Lower lobe of right lung (tissue), 2 donors: ENCODE data around the gene SIGMAR1. TPM values are rescaled to one million over a fixed set of nuclear protein-coding genes. Genes with fewer than 3 reads are reported as not detected.

Experiments used
- ATAC-seq, 2 donors: fragments of 200-7000 bp; cut with Tn5 transposase; one replicate each; pipeline ENCODE4 v1.9.1; 2020 to 2022; ENCODE audit warnings: mild to moderate bottlenecking in 2 of 2, moderate library complexity in 2 of 2
- DNase-seq: peaks from one replicate; pipeline ENCODE4 v3.0.0-alpha.2; 2020
- H3K27ac ChIP-seq: fragments of 200-600 bp; one replicate; pipeline ENCODE4 v1.8.0; 2022
- H3K27me3 ChIP-seq: fragments of 200-600 bp; one replicate; pipeline ENCODE4 v1.8.0; 2022; ENCODE audit warnings: low read depth
- H3K36me3 ChIP-seq: fragments of 200-600 bp; one replicate; pipeline ENCODE4 v1.8.0; 2022; ENCODE audit warnings: mild to moderate bottlenecking
- H3K4me1 ChIP-seq: fragments of 200-600 bp; one replicate; pipeline ENCODE4 v1.8.0; 2022
- H3K4me3 ChIP-seq: fragments of 200-600 bp; one replicate; pipeline ENCODE4 v1.8.0; 2022; ENCODE audit warnings: mild to moderate bottlenecking
- H3K9me3 ChIP-seq: fragments of 200-600 bp; one replicate; pipeline ENCODE4 v1.8.0; 2022
- CTCF ChIP-seq: fragments of 200-600 bp; IDR thresholded peaks from one replicate; pipeline ENCODE4 v1.8.0; 2022; ENCODE audit warnings: antibody characterized with exemption, mild to moderate bottlenecking
- intact Hi-C: fragments of 100-400 bp; cut with DNase I; formaldehyde crosslinking; loops from one replicate; pipeline ENCODE4 v1.11.0; 2022
- total RNA-seq: library from RNA; stranded (reverse); fragmentation: NEBNext Ultra II Directional; extraction: Animal tissue kit (Norgen Biotek cat#: 25700); gene quantifications from one replicate; pipeline ENCODE4 v1.2.1, GENCODE V29; 2021
- donor health status: DM: no; HTN: yes; CAD: no; lungs with severe emphysema.

The SIGMAR1 gene
- total RNA-seq, 1 donor from 2014 or later = 35.0 TPM

DNA sequence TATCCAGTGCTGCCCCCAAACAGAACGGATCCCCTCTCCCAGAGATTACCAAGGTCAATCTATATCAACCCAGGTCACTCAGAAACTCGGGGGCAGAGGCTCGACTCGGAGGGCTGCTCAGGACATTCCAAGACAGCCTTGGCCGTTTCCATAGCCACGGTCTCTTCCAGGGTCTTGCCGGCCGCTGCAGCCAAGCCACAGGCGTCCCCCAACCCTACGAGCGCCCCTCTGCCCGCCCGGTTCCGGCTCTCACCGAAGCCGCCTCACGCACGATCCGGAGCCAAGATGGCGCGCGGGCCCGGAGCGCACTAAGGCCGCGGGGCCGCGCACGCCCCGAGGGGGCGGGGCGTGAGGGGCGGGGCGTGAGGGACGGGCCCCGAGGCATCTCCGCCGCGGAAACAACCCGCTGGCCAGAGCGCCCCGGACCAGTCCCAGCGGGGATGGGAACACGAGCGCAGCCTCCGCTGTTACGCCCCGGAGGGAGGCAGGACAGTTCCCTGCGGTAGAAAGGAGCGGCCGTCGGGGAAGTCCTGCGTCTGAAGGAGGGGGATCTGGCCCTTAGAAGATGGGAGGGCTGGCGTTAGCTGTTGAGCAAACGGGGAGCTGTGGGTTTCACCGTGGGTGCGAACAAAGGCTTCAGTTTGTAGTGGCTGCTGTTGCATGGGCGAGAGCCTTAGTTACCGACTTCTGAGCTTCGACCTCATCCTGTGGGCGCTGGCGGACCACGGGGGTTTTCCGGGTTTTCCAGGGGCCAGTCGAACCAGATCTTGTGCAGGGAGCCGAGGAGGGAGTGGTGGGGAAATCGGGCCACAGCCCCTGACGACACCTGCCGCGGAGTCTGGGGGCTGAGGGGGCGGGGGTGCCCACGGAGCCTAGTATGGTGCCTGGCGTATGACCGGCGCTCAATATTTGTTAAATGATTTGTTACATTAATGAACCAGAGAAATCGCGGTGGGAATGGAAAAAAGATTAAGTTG, 25.5 kb downstream of the SIGMAR1 start, which contains the start of gene RPP25L:
TSS of gene RPP25L (minus strand) at position 287 of the 977 bp plus-strand sequence. CDS start 801 bp downstream, outside the sequence.
- peak within 1 kb of the TSS; percentile 78 for H3K4me3 ChIP-seq
- TF ChIP-seq CTCF = no peak
- no peaks in the 10 kb centered on the region for H3K9me3 ChIP-seq
- H3K36me3 ChIP-seq = peaks cover 36% of the 10 kb centered on the region
- peak; percentile 90 for DNase-seq
- intact Hi-C loops = no loop called here
- H3K27ac ChIP-seq = peak within 1 kb of the TSS; percentile 89
- H3K4me1 ChIP-seq = peaks cover 21% of the 10 kb centered on the region
- no peaks in the 10 kb centered on the region for H3K27me3 ChIP-seq
- ATAC-seq = peak; percentile 97 to 99

GRCh38 chr9:34611251-34611810, 26.3 kb downstream of the SIGMAR1 start:
- peak; percentile 45 for DNase-seq
- peak; percentile 25 to 28 for ATAC-seq
- Histone ChIP-seq H3K27me3 (no peaks in the 10 kb centered on the region), H3K36me3 (peaks cover 28% of the 10 kb centered on the region), H3K4me1 (peaks cover 21% of the 10 kb centered on the region), H3K9me3 (no peaks in the 10 kb centered on the region), H3K4me3 (peak overlapping the region; percentile 78), H3K27ac (peak overlapping the region; percentile 89)
- intact Hi-C loops = no loop called here
- no peak for TF ChIP-seq CTCF

- intact Hi-C loops = no loop called here
- DNase-seq (peak; percentile 46), ATAC-seq (no peak)
- H3K4me3 ChIP-seq = peak overlapping the region; percentile 78
- no peaks in the 10 kb centered on the region for H3K27me3 ChIP-seq
- peaks cover 21% of the 10 kb centered on the region for H3K36me3 ChIP-seq
- TF ChIP-seq CTCF = no peak
- no peaks in the 10 kb centered on the region for H3K9me3 ChIP-seq
- peaks cover 21% of the 10 kb centered on the region for H3K4me1 ChIP-seq
- H3K27ac ChIP-seq = no peak overlapping the region
Observed at GRCh38 chr9:34610434-34611206, 27.0 kb downstream of the SIGMAR1 start.

- Histone ChIP-seq H3K4me3 (no peak overlapping the region), H3K9me3 (no peaks in the 10 kb centered on the region), H3K27ac (no peak overlapping the region), H3K27me3 (no peaks in the 10 kb centered on the region), H3K4me1 (peaks cover 12% of the 10 kb centered on the region), H3K36me3 (no peaks in the 10 kb centered on the region)
- intact Hi-C loops = loop anchor here (10.0 kb wide), 1 partner anchor 63 kb away; no protein-coding TSS in a partner anchor
- no peak for DNase-seq
- no peak for ATAC-seq
- no peak for TF ChIP-seq CTCF
Observed at GRCh38 chr9:34607331-34607730, 30.3 kb downstream of the SIGMAR1 start.

DNA sequence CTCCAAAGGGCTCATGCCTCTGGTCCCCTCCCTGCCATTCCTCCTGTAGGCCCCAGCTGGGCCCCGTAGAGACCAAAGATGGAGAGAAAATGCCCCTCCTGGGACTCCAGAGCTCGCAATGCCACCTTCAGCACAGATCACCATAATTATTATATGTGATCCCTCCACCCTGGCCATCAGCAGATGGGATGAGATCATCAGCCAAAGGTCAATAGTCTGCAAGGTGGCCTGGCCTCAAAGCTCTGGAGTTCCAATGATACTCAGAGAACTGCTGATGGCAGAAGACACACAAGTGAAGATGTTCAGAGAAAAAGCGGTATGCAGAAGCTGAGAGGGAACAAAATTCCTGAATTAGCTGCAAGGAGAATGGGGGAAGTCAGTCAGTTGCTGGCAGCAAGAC, 30.7 kb downstream of the SIGMAR1 start:
- intact Hi-C loops = loop anchor here (10.0 kb wide), 1 partner anchor 62 kb away; no protein-coding TSS in a partner anchor
- no peak for TF ChIP-seq CTCF
- no peak overlapping the region for H3K27ac ChIP-seq
- DNase-seq = no peak
- no peak for ATAC-seq
- H3K9me3 ChIP-seq = no peaks in the 10 kb centered on the region
- no peaks in the 10 kb centered on the region for H3K36me3 ChIP-seq
- no peaks in the 10 kb centered on the region for H3K27me3 ChIP-seq
- peaks cover 10% of the 10 kb centered on the region for H3K4me1 ChIP-seq
- no peak overlapping the region for H3K4me3 ChIP-seq
